ENCODE data around the gene KPNA3. TPM values are rescaled to one million over a fixed set of nuclear protein-coding genes. Genes with fewer than 3 reads are reported as not detected.
"Not testable (repeated sequence)": the region's sequence is repeated elsewhere in the genome, so short reads cannot be mapped to it uniquely, and the experiment has no call there.

Gene KPNA3
- total RNA-seq, 2 experiments from 2014 or later, result 34.9 to 36.1 TPM

- H3K27me3 Mint-ChIP-seq, DNase-seq, H3K4me3 Mint-ChIP-seq, H3K4me1 Mint-ChIP-seq, H3K9me3 Mint-ChIP-seq, CTCF ChIA-PET, H3K27ac Mint-ChIP-seq: not testable (repeated sequence)
- POLR2A ChIA-PET, result interaction anchor here (0.8 kb wide), 1 partner anchor 13 kb away, joined by 3 read pairs; the partner anchor contains the start of gene EBPL
- peaks cover 36% of the 10 kb centered on the region for H3K36me3 Mint-ChIP-seq (ENCODE audit: low read depth)
These were observed 88.2 kb downstream of the KPNA3 start for GRCh38 chr13:49704264-49704663.

GRCh38 chr13:49701491-49701890, 91.0 kb downstream of the KPNA3 start:
- no peak overlapping the region for H3K27ac Mint-ChIP-seq
- H3K9me3 Mint-ChIP-seq, result no peaks in the 10 kb centered on the region
- H3K36me3 Mint-ChIP-seq (ENCODE audit: low read depth), result peaks cover 28% of the 10 kb centered on the region
- no peak for DNase-seq
- no peaks in the 10 kb centered on the region for H3K4me1 Mint-ChIP-seq
- ChIA-PET POLR2A (no interaction called here), CTCF (no interaction called here)
- H3K4me3 Mint-ChIP-seq, result no peak overlapping the region
- no peaks in the 10 kb centered on the region for H3K27me3 Mint-ChIP-seq

GRCh38 chr13:49697468-49697867, 95.0 kb downstream of the KPNA3 start:
- Mint-ChIP-seq H3K36me3 (ENCODE audit: low read depth) (peaks cover 19% of the 10 kb centered on the region), H3K27me3 (no peaks in the 10 kb centered on the region), H3K9me3 (no peaks in the 10 kb centered on the region), H3K4me1 (peaks cover 1% of the 10 kb centered on the region), H3K4me3 (no peak overlapping the region), H3K27ac (no peak overlapping the region)
- POLR2A ChIA-PET, result no interaction called here
- CTCF ChIA-PET, result no interaction called here
- DNase-seq, result no peak

- Mint-ChIP-seq H3K27ac (no peak overlapping the region), H3K9me3 (no peaks in the 10 kb centered on the region), H3K4me3 (no peak overlapping the region), H3K36me3 (ENCODE audit: low read depth) (peaks cover 9% of the 10 kb centered on the region), H3K4me1 (peaks cover 16% of the 10 kb centered on the region), H3K27me3 (no peaks in the 10 kb centered on the region)
- no peak for DNase-seq
- ChIA-PET CTCF (interaction anchor here (1.4 to 2.4 kb wide), 2 partner anchors 24 to 97 kb away, joined by 3 to 6 read pairs; no protein-coding TSS in a partner anchor), POLR2A (no interaction called here)
These were observed 98.0 kb downstream of the KPNA3 start for GRCh38 chr13:49694446-49694845.

GRCh38 chr13:49693877-49694276, 98.6 kb downstream of the KPNA3 start:
- ChIA-PET POLR2A (no interaction called here), CTCF (interaction anchor here (1.4 to 2.4 kb wide), 2 partner anchors 23 to 97 kb away, joined by 3 to 6 read pairs; no protein-coding TSS in a partner anchor)
- H3K9me3 Mint-ChIP-seq, result no peaks in the 10 kb centered on the region
- H3K27me3 Mint-ChIP-seq, result no peaks in the 10 kb centered on the region
- H3K27ac Mint-ChIP-seq, result no peak overlapping the region
- no peak overlapping the region for H3K4me3 Mint-ChIP-seq
- no peak for DNase-seq
- peaks cover 9% of the 10 kb centered on the region for H3K36me3 Mint-ChIP-seq (ENCODE audit: low read depth)
- peaks cover 18% of the 10 kb centered on the region for H3K4me1 Mint-ChIP-seq

- POLR2A ChIA-PET, result no interaction called here
- H3K9me3 Mint-ChIP-seq, result no peaks in the 10 kb centered on the region
- no peak overlapping the region for H3K4me3 Mint-ChIP-seq
- H3K27me3 Mint-ChIP-seq, result no peaks in the 10 kb centered on the region
- peaks cover 20% of the 10 kb centered on the region for H3K4me1 Mint-ChIP-seq
- peaks cover 6% of the 10 kb centered on the region for H3K36me3 Mint-ChIP-seq (ENCODE audit: low read depth)
- no peak for DNase-seq
- H3K27ac Mint-ChIP-seq, result no peak overlapping the region
- CTCF ChIA-PET, result interaction anchor here (1.4 to 2.4 kb wide), 2 partner anchors 23 to 98 kb away, joined by 3 to 6 read pairs; no protein-coding TSS in a partner anchor
These were observed 99.2 kb downstream of the KPNA3 start for GRCh38 chr13:49693191-49693733.

- DNase-seq, result peak; percentile 91
- peak within 1 kb of the TSS; percentile 64 for H3K27ac Mint-ChIP-seq
- no peaks in the 10 kb centered on the region for H3K27me3 Mint-ChIP-seq
- H3K36me3 Mint-ChIP-seq (ENCODE audit: low read depth), result peaks cover 16% of the 10 kb centered on the region
- ChIA-PET POLR2A (interaction anchor here (0.8 to 2.0 kb wide), 9 partner anchors 9 to 443 kb away, joined by 3 to 27 read pairs (median 3); partner anchors contain the start of genes ARL11, CDADC1, KPNA3 and PHF11), CTCF (interaction anchor here (0.6 to 1.2 kb wide), 3 partner anchors 102 to 1378 kb away, joined by 3 to 5 read pairs (median 3); partner anchors contain the start of genes CAB39L, KPNA3 and SETDB2)
- peak within 1 kb of the TSS; percentile 85 for H3K4me3 Mint-ChIP-seq
- no peaks in the 10 kb centered on the region for H3K9me3 Mint-ChIP-seq
- H3K4me1 Mint-ChIP-seq, result peaks cover 24% of the 10 kb centered on the region
These were observed 101.3 kb downstream of the KPNA3 start, which contains the start of gene EBPL for GRCh38 chr13:49690995-49691784. TSS of gene EBPL (minus strand) at chr13:49691486. CDS start at chr13:49691424, 62 bp downstream.

- DNase-seq, result no peak
- peak overlapping the region; percentile 85 for H3K4me3 Mint-ChIP-seq
- CTCF ChIA-PET, result interaction anchor here (1.1 to 1.2 kb wide), 2 partner anchors 102 to 247 kb away, joined by 3 to 5 read pairs; partner anchors contain the start of genes CAB39L, KPNA3 and SETDB2
- peak overlapping the region; percentile 64 for H3K27ac Mint-ChIP-seq
- H3K36me3 Mint-ChIP-seq (ENCODE audit: low read depth), result peaks cover 19% of the 10 kb centered on the region
- no peaks in the 10 kb centered on the region for H3K9me3 Mint-ChIP-seq
- peaks cover 24% of the 10 kb centered on the region for H3K4me1 Mint-ChIP-seq
- no peaks in the 10 kb centered on the region for H3K27me3 Mint-ChIP-seq
- POLR2A ChIA-PET, result interaction anchor here (0.8 to 2.0 kb wide), 8 partner anchors 8 to 442 kb away, joined by 3 to 27 read pairs (median 4); partner anchors contain the start of genes ARL11, CDADC1, KPNA3 and PHF11
These were observed 102.1 kb downstream of the KPNA3 start for GRCh38 chr13:49690133-49690994.

GRCh38 chr13:49683489-49683888, 109.0 kb downstream of the KPNA3 start:
- peak; percentile 27 for DNase-seq
- Mint-ChIP-seq H3K36me3 (ENCODE audit: low read depth) (peaks cover 25% of the 10 kb centered on the region), H3K9me3 (no peaks in the 10 kb centered on the region), H3K27ac (peak overlapping the region; percentile 16), H3K4me1 (peaks cover 22% of the 10 kb centered on the region), H3K27me3 (no peaks in the 10 kb centered on the region), H3K4me3 (peak overlapping the region; percentile 10)
- CTCF ChIA-PET, result interaction anchor here (1.2 kb wide), 1 partner anchor 109 kb away, joined by 4 read pairs; the partner anchor contains the start of gene KPNA3
- POLR2A ChIA-PET, result no interaction called here

- Mint-ChIP-seq H3K27ac (no peak overlapping the region), H3K4me3 (no peak overlapping the region), H3K4me1 (peaks cover 18% of the 10 kb centered on the region), H3K36me3 (ENCODE audit: low read depth) (peaks cover 27% of the 10 kb centered on the region), H3K9me3 (no peaks in the 10 kb centered on the region), H3K27me3 (no peaks in the 10 kb centered on the region)
- ChIA-PET CTCF (interaction anchor here (0.6 to 1.2 kb wide), 2 partner anchors 111 to 397 kb away, joined by 3 to 4 read pairs; partner anchors contain the start of gene KPNA3), POLR2A (interaction anchor here (1.4 kb wide), 1 partner anchor 9 kb away, joined by 5 read pairs; the partner anchor contains the start of gene EBPL)
- no peak for DNase-seq
These were observed 110.5 kb downstream of the KPNA3 start for GRCh38 chr13:49681842-49682435.

GRCh38 chr13:49679246-49679645, 113.2 kb downstream of the KPNA3 start:
- Mint-ChIP-seq H3K9me3 (no peaks in the 10 kb centered on the region), H3K4me1 (peaks cover 18% of the 10 kb centered on the region), H3K27me3 (no peaks in the 10 kb centered on the region), H3K27ac (no peak overlapping the region), H3K4me3 (no peak overlapping the region), H3K36me3 (ENCODE audit: low read depth) (peaks cover 18% of the 10 kb centered on the region)
- CTCF ChIA-PET, result no interaction called here
- POLR2A ChIA-PET, result no interaction called here
- no peak for DNase-seq

GRCh38 chr13:49678191-49678914, 114.1 kb downstream of the KPNA3 start:
- DNase-seq, result no peak
- H3K36me3 Mint-ChIP-seq (ENCODE audit: low read depth), result peaks cover 19% of the 10 kb centered on the region
- no peaks in the 10 kb centered on the region for H3K9me3 Mint-ChIP-seq
- POLR2A ChIA-PET, result no interaction called here
- H3K27me3 Mint-ChIP-seq, result no peaks in the 10 kb centered on the region
- no peak overlapping the region for H3K4me3 Mint-ChIP-seq
- peaks cover 11% of the 10 kb centered on the region for H3K4me1 Mint-ChIP-seq
- H3K27ac Mint-ChIP-seq, result no peak overlapping the region
- CTCF ChIA-PET, result no interaction called here

All from activated CD4-positive, alpha-beta memory T cell treated with anti-CD3 and anti-CD28 coated beads, Interleukin-2, amount 10 ng/mL, durations not matched to agents 7 days and 5 days (primary cell).